ENCODE measurements around the gene ATM. TPM values are rescaled to one million over a fixed set of nuclear protein-coding genes. Genes with fewer than 3 reads are reported as not detected.

Gene ATM
- total and polyA plus RNA-seq, 10 of the 15 experiments (the other 5 are each of a cell fraction or from before 2014, with no cell fraction given) = 10.0 to 91.5 (median 40.2) TPM

DNA sequence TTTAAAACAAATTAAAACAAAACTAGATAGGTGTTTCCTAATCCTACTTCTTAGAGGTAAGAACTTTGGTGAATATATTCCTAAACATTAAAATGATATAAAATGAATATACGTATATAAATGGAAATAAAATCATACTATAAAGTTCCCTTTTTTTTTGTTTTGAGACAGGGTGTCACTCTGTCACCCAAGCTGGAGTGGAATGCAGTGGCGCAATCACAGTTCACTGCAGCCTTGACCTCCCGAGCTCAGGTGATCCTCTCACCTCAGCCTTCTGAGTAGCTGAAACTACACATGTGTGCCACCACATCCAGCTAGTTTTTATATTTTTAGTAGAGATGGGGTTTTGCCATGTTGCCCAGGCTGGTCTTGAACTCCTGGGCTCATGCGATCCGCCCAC, 45.3 kb upstream of the ATM start:
- DNase-seq (ENCODE audit: low read depth, low spot score) (no peak), ATAC-seq (no peak), FAIRE-seq (no peak)
- POLR2A ChIA-PET = no interaction called here
- no peaks in the 10 kb centered on the region for H4K20me1 ChIP-seq (ENCODE audit: control insufficient read depth, insufficient read depth)
- no peaks in the 10 kb centered on the region for H3K79me2 ChIP-seq (ENCODE audit: control insufficient read depth, insufficient read depth, low read length)
- H3K4me1 ChIP-seq (ENCODE audit: control insufficient read depth, insufficient read depth, low read length) = peaks cover 11% of the 10 kb centered on the region
- no peaks in the 10 kb centered on the region for H3K9me3 ChIP-seq (replicated peaks; ENCODE audit: control insufficient read depth, insufficient read depth, low read length)
- CTCF ChIA-PET = no interaction called here
- WGBS (ENCODE audit: insufficient coverage, insufficient replicate concordance, low lambda C conversion rate, missing lambda C conversion rate) = 89% methylated on average over 5 of the region's 5 CpGs
- BruUV-seq (replicated peaks) = no TSS peak
- RAD21 ChIA-PET (ENCODE audit: unreplicated experiment) = no interaction called here
- H2AFZ ChIP-seq (ENCODE audit: control insufficient read depth, low read depth, low read length) = no peak overlapping the region
- no peak overlapping the region for H3K4me2 ChIP-seq (ENCODE audit: control insufficient read depth, insufficient read depth)
- no peak overlapping the region for H3K9ac ChIP-seq (ENCODE audit: control insufficient read depth, insufficient read depth, low read length)
- SMC1A ChIA-PET (ENCODE audit: uncharacterized antibody, unreplicated experiment) = interaction anchor here (0.7 to 1.2 kb wide), 3 partner anchors 13 to 34 kb away, joined by 3 read pairs; no protein-coding TSS in a partner anchor
- H3K36me3 ChIP-seq (ENCODE audit: control insufficient read depth in 2 of 2, insufficient read depth in 2 of 2, low read length in 1 of 2) = peaks cover 2 to 6% of the 10 kb centered on the region in 2 experiments; a peak in 3 of 4 replicates
- in situ Hi-C loops (cut with MboI) (no loop called here), intact Hi-C loops (cut with micrococcal nuclease; ENCODE audit: unreplicated experiment) (no loop called here)
- H3K27ac ChIP-seq (ENCODE audit: control insufficient read depth, insufficient read depth) = no peak overlapping the region
- H3K4me3 ChIP-seq = no peak overlapping the region
- no peaks in the 10 kb centered on the region for H3K27me3 ChIP-seq (replicated peaks in 1 of 2; ENCODE audit: control insufficient read depth in 2 of 2, insufficient read depth in 2 of 2, low read length in 1 of 2)
- TF ChIP-seq SREBF1 (IDR thresholded peaks at IDR 0.05; ENCODE audit: low read length) (no peak), IKZF1 (conservative IDR thresholded peaks at IDR 0.05) (no peak), EGR1 (IDR thresholded peaks at IDR 0.05; ENCODE audit: borderline replicate concordance in 1 of 2, low read depth in 2 of 2, low read length in 2 of 2) (no peak), HCFC1 (IDR thresholded peaks at IDR 0.05; ENCODE audit: low read length) (no peak), ZBED1 (IDR thresholded peaks at IDR 0.05; ENCODE audit: borderline replicate concordance) (no peak), LARP7 (IDR thresholded peaks at IDR 0.05) (no peak), TCF12 (IDR thresholded peaks at IDR 0.05; ENCODE audit: low read depth, low read length) (no peak), CHD4 (IDR thresholded peaks at IDR 0.05) (no peak), NFXL1 (IDR thresholded peaks at IDR 0.05; ENCODE audit: borderline replicate concordance) (no peak), EED (IDR thresholded peaks at IDR 0.05; ENCODE audit: low read depth) (no peak), ZNF274 (IDR thresholded peaks at IDR 0.05; ENCODE audit: insufficient read depth, insufficient read length) (no peak), NFYB (IDR thresholded peaks at IDR 0.05; ENCODE audit: insufficient read depth, low read depth, low read length) (no peak)
- TF ChIP-seq, protein P1, sequence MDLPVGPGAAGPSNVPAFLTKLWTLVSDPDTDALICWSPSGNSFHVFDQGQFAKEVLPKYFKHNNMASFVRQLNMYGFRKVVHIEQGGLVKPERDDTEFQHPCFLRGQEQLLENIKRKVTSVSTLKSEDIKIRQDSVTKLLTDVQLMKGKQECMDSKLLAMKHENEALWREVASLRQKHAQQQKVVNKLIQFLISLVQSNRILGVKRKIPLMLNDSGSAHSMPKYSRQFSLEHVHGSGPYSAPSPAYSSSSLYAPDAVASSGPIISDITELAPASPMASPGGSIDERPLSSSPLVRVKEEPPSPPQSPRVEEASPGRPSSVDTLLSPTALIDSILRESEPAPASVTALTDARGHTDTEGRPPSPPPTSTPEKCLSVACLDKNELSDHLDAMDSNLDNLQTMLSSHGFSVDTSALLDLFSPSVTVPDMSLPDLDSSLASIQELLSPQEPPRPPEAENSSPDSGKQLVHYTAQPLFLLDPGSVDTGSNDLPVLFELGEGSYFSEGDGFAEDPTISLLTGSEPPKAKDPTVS (IDR thresholded peaks at IDR 0.05; ENCODE audit: low read depth, low read length) = no peak
- TF ChIP-seq, protein P2, sequence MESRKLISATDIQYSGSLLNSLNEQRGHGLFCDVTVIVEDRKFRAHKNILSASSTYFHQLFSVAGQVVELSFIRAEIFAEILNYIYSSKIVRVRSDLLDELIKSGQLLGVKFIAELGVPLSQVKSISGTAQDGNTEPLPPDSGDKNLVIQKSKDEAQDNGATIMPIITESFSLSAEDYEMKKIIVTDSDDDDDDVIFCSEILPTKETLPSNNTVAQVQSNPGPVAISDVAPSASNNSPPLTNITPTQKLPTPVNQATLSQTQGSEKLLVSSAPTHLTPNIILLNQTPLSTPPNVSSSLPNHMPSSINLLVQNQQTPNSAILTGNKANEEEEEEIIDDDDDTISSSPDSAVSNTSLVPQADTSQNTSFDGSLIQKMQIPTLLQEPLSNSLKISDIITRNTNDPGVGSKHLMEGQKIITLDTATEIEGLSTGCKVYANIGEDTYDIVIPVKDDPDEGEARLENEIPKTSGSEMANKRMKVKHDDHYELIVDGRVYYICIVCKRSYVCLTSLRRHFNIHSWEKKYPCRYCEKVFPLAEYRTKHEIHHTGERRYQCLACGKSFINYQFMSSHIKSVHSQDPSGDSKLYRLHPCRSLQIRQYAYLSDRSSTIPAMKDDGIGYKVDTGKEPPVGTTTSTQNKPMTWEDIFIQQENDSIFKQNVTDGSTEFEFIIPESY (IDR thresholded peaks at IDR 0.05) = no peak
- TF ChIP-seq, protein P3, sequence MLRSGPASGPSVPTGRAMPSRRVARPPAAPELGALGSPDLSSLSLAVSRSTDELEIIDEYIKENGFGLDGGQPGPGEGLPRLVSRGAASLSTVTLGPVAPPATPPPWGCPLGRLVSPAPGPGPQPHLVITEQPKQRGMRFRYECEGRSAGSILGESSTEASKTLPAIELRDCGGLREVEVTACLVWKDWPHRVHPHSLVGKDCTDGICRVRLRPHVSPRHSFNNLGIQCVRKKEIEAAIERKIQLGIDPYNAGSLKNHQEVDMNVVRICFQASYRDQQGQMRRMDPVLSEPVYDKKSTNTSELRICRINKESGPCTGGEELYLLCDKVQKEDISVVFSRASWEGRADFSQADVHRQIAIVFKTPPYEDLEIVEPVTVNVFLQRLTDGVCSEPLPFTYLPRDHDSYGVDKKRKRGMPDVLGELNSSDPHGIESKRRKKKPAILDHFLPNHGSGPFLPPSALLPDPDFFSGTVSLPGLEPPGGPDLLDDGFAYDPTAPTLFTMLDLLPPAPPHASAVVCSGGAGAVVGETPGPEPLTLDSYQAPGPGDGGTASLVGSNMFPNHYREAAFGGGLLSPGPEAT (IDR thresholded peaks at IDR 0.05; ENCODE audit: low read depth) = no peak
- TF ChIP-seq, protein P4, sequence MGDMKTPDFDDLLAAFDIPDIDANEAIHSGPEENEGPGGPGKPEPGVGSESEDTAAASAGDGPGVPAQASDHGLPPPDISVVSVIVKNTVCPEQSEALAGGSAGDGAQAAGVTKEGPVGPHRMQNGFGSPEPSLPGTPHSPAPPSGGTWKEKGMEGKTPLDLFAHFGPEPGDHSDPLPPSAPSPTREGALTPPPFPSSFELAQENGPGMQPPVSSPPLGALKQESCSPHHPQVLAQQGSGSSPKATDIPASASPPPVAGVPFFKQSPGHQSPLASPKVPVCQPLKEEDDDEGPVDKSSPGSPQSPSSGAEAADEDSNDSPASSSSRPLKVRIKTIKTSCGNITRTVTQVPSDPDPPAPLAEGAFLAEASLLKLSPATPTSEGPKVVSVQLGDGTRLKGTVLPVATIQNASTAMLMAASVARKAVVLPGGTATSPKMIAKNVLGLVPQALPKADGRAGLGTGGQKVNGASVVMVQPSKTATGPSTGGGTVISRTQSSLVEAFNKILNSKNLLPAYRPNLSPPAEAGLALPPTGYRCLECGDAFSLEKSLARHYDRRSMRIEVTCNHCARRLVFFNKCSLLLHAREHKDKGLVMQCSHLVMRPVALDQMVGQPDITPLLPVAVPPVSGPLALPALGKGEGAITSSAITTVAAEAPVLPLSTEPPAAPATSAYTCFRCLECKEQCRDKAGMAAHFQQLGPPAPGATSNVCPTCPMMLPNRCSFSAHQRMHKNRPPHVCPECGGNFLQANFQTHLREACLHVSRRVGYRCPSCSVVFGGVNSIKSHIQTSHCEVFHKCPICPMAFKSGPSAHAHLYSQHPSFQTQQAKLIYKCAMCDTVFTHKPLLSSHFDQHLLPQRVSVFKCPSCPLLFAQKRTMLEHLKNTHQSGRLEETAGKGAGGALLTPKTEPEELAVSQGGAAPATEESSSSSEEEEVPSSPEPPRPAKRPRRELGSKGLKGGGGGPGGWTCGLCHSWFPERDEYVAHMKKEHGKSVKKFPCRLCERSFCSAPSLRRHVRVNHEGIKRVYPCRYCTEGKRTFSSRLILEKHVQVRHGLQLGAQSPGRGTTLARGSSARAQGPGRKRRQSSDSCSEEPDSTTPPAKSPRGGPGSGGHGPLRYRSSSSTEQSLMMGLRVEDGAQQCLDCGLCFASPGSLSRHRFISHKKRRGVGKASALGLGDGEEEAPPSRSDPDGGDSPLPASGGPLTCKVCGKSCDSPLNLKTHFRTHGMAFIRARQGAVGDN (IDR thresholded peaks at IDR 0.05) = no peak

All from GM12878 (cell line).